NCI-H82 treated with DMSO at 0.1 percent for 48 hours (cell line): ENCODE results near the gene PAN3.
"Not testable (repeated sequence)": the region's sequence is repeated elsewhere in the genome, so short reads cannot be mapped to it uniquely, and the experiment has no call there.

Experiments
- DNase-seq: peaks from one replicate; lab custom pipeline; 2025; ENCODE audit not compliant: unreplicated experiment; lab: John Stamatoyannopoulos, UW

Gene PAN3

DNA sequence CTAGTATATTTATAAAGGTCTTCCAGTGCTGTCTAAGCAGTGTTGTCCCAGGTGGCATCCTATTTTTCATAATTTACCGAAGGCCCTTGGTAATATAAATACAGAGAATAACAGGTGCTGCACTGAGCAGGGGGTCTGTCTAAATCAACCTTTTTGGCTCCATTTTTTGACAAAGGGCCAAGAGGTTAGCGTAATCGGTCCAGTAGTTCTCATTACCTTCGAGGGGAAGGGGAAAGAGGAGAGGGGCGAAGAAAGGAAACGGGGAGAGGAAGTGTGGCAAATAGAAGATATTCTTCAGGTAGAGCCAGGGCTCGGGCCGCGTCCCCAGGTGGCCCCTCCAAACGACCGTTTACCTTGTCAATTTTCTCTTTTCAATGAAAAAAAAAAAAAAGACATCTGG, 749 bp upstream of the PAN3 start:
- DNase-seq: no peak

DNA sequence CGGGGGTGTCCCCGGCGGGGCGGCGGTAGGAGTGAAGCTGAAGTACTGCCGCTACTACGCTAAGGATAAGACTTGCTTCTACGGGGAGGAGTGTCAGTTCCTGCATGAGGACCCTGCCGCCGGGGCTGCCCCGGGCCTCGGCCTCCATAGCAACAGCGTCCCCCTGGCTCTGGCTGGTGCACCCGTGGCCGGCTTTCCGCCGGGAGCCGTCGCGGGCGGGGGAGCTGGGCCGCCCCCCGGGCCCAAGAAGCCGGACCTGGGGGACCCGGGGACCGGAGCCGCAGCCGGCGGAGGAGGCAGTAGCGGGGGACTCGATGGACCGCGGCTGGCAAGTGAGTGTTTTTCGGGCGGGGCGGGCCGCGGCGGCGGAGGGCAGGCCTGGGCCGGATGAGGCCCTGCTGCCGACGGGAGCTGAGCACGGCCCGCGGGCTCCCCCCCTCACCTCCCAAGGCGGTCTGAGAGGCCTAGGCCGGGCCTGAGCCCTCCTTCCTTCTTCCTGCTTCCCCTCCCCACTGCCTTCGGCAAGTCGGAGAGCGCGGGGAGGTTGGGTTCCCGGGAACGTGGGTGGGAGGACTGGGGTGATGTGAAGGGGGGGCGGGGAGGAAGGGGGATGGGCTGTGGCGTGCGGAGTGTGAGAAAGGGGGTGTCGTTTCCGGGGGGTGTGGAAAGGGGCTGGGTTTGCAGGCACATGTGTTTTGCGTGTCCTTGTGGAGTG, 568 bp downstream of the PAN3 start:
- DNase-seq: peak; percentile 52

DNA sequence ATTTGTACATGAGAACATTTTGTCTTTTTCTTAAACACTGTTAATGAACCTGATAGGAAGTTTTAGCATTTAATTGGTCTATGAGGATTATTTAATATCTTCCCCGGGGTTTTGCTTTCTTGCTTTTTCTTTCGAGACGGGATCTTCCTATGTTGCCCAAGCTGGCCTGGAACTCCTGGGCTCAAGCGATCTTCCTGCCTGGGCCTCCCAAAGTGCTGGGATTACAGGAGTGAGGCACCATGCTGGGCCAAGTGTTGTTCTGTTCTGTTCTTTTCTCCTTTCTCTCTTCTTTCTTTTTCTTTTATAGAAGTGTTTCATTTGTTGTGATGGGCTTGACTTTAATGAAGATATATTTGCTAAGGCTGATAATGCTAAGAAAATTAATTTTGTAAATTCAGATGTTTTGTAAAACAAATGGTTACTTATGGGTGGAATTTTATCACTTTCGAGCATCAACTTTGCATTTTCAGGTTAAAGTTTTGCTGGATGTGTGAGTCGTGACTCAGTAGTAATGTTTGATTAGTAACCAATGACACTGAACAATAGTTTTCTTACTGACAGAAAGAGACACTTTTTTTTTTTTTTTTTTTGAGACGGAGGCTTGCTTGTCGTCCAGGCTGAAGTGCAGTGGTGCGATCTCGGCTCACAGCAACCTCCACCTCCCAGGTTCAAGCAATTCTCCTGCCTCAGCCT, 2.2 kb downstream of the PAN3 start:
- DNase-seq: no peak

DNA sequence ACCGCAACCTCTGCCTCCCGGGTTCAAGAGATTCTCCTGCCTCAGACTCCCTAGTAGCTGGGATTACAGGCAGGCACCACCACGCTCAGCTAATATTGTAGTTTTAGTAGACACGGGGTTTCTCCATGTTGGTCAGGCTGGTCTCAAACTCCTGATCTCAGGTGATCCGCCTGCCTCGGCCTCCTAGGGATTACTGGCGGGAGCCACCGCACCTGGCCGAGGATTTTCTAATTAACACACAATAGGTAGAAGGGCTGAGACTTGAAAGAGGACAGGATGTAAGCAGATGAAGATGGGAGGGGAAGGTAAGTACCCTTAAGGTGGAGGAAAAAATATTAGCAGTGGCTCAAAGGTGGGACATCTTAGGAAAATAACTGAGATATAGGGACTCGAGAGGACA, 3.2 kb downstream of the PAN3 start:
- not testable (repeated sequence) for DNase-seq

DNA sequence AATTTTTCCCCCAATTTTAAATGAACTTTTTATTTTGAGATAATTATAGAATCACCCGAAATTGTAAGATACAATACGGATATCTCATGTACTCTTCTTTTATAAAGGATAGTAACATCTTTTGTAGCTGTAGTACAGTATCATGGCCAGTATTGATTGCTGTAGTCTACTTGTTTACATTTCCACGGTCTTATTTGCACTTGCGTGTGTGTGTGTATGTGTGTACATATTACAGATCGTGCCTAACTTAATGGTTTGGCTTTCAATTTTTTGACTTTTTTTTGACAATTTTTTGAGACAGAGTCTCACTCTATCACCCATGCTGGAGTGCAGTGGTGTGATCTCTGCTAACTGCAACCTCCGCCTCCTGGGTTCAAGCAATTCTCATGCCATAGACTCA, 6.7 kb downstream of the PAN3 start:
- no peak for DNase-seq

DNA sequence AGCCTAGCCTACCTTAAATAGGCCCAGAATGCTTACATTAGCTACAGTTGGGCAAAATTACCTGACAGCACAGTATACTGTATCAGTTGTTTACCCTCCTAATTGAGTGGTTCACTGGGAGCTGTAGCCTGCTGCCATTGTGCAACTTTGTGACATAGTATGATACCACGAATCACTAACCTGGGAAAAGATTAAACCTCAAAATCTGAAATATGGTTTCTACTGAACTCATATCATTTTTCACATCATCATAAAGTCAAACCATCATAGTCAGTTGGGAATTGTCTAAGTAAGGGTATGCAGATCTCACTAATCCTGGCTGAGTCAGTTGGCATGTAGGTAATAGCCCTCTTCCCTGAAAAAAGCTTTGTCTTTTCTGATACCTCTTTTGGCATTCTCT, 9.2 kb downstream of the PAN3 start:
- DNase-seq: no peak

- DNase-seq: no peak
Observed at GRCh38 chr13:28159057-28159456, 20.7 kb downstream of the PAN3 start.

DNA sequence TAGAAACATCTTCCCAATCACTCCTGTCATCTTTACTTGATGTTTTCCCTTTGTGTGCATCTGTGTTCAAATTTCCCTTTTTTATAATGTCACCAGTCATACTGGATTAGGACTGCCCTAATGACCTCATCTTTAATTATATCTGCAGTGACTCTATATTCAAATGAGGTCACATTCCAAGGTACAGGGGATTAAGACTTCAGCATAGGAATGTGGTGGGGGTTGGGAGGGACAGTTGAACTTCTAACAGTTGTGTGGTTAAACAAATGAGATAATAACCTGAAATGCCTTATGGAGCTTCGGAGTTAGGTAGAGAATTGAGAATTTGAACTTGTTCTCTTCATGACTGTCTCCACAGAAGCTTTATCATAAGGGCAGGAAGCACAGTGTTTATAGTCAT, 23.0 kb downstream of the PAN3 start:
- DNase-seq: no peak

GRCh38 chr13:28163587-28163986, 25.2 kb downstream of the PAN3 start:
- no peak for DNase-seq

GRCh38 chr13:28166257-28166656, 27.9 kb downstream of the PAN3 start:
- peak; percentile 5 for DNase-seq

DNA sequence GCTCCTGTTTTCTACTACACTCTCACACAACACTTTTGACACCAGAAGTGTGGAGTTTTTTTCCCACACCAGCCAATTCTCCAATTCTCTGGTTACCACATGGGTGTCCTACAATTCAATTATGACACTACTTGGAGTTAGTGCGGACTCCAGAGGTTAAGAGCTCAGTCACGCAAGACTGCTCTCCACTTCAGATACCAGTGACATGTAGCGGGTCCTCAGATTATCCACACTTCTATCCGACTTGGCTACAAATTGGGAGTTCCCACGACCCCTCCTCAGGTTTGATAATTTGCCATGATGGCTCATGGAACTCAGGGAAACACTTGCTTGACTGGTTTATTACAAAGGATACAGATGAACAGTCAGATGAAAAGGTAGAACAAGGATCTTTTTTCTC, 32.9 kb downstream of the PAN3 start:
- DNase-seq: no peak

DNA sequence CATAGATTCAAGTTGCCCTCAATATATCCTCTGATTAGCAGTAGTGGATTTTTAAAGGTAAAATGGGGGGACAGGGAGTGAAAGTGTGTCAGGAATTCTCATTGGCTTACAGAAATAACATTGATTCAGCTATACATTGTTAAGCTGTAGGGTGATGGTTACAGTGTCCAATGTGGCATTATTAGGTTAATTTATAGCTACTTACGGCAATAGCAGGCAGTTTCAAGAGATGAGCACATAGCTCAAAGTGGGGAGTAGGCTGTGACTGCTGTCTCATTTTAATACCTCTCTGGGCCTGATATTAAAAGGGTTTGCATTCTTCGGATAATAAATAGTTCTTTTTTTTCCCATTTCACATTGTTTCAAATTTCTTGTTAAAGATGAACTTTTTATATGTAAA, 34.6 kb downstream of the PAN3 start:
- DNase-seq: no peak

- DNase-seq: no peak
Observed at GRCh38 chr13:28173793-28174192, 35.4 kb downstream of the PAN3 start.

DNA sequence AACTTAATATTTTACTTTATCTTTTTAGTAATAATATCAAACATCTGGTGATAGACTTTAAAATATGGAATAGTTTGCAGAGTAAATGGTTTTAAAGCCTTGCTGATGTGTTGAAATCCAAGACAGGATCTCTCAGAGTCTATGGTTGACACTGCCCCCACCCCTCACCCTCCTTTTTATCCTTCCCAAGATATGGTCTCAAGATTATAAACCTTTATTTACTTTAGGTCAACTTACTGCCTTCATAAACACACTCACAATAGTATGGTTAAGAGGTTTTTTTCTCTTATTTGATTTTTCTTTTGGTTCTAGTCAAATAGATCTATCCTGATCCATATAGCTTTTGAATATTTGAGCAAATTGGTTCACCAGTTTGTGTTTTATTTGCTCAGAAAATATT, 39.0 kb downstream of the PAN3 start:
- no peak for DNase-seq

DNA sequence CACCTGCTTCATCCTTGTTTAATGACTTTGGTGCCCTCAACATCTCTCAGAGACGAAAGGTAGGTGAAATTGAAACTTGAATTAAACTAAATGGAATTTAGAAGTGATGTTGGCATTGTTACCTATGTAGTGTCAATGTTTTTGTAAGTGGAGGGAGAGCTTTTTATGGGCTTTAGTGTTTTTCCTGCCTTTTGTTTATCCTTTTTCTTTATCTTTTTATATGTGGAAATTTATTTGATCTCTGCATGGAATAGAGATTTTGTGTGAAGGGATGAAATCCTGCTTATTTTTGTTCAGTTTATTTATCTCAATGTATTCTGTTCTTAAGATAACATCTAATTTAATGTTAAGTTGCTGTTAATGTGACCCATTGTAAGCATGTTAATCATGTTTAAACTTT, 39.5 kb downstream of the PAN3 start:
- no peak for DNase-seq

DNA sequence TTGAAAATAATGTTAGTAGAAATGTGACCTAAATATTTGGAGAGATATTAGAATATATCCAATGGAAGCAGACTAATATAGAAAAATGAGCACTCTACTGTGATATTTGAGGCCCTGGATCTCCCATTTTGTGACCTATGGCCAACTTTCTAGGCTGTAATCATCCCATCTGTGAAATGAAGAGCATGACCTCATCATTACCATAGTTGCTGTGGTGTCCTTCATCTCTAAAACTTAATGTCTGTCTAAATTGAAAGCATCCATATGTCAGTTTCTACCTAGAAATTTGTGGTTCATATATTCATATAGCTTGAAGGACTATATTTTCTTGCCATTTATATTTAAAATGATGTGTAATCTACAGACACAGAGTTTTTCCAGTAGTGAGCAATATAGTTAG, 41.6 kb downstream of the PAN3 start:
- DNase-seq: no peak

GRCh38 chr13:28181413-28181812, 43.1 kb downstream of the PAN3 start:
- DNase-seq: no peak

DNA sequence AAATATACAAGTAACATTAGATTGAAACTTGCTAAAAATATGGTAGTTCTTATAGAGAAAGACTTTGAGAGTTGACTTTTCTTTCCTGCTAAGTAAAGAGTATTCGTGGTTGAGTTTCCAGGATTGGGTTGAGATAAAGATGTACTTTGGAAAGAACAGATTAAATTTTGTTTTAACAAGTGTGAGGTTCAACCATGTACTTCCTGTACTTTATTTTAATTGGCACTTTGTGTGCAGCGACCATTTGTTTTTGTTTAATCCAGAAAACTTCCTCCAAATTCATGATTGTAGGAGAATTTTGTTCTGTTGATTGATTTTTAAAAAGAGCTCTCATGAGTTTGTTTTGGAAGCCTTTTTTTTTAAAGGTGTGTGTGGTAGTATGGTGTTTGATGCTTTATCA, 46.9 kb downstream of the PAN3 start:
- DNase-seq: no peak

DNA sequence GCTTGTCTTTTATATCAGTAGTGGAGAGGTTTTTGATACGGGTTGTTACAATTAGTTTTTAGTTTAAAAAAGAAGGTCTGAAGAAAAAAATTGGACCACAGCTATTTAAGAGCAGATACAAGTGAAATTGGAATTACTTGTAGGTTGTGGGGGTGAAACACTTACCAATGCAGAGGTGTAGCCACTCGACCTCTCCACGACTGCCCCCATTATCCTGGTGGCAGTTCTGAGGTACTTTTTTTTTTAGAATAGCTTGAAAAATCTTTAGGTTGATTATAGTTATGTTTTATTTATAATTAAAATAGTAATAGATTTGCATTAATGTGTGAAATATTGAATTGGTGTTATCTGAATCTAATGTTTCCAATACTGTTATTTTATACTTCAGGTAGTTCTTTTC, 60.7 kb downstream of the PAN3 start:
- no peak for DNase-seq

DNA sequence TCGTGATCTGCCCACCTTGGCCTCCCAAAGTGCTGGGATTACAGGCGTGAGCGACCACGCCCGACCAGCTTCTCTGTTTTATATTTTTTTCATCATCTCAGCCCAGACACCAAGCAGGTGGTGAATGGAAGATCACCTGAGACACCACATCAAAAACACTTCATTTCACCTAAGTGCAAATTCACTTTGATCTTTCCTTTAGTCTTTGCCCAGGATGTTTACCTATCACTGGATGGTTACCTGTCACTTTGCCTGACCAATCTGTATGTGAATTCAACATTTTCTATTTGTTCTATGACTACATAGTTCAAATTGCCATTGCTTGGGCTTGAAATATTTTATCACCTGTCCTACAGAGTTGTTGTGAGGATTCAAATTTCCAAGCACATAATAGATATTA, 65.7 kb downstream of the PAN3 start:
- no peak for DNase-seq

DNA sequence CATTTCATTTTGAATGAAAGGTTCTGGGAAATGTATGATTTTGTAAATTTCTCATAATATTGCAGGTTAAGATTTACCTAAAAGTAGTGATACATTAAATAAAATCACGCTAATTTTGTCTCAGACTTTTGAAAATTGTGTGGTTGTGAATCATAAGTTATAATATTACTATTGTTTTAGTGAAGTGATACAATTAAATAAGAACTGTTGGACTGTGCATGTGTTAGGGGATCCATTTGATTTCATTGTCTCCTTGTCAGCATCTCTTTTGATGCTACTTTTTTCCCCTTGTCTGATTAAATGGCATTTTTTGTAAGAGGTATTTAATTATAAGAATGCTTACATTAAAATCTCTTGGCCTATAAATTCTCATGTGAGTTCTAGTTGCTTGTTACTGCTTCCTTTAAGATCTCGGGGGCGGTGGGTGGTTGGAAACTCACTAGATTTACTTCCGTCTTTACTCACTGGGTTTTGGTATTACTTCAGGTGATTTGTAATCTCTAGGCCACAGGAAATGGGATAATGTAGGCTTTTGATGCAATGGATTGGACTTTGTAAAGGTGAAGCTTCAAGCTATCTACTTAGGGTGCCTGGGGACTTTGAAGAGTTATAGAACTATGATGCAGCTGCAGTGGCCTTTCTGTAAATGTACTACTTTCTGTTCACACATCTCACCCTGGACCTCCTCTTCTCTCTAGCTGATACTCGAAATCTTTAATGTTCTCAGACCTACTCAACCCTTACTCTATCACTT, 66.5 kb downstream of the PAN3 start:
- no peak for DNase-seq

DNA sequence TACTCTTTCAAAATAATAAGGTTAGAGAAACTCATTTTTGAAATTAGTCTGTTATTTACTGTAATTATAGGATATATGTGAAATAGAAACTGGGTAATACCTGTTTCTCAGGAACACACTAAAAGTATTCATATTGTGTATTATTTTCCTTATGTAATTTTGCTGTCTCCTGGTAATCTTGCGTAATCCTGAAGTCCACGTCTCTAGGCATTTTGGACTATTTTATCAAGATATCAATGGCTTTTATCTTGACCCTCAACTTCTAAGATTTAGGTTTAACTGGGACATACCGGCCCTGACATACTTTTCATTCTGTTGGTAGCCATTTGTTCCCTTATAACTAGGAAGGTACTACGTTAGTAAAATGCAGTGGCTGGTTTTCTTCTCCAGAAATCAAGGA, 80.3 kb downstream of the PAN3 start:
- no peak for DNase-seq
